Stimulated activated CD8-positive, alpha-beta memory T cell treated with anti-CD3 and anti-CD28 coated beads, Interleukin-4, amount 100 ng/mL, for 4 hours (primary cell): ENCODE data around the gene KICS2.
"Not testable (repeated sequence)": the region's sequence is repeated elsewhere in the genome, so short reads cannot be mapped to it uniquely, and the experiment has no call there.

Experiments
- DNase-seq, 2 donors: peaks; one replicate each; pipeline ENCODE4 v3.0.0-alpha.2; 2020; ENCODE audit warnings: low read depth in 2 of 2, low spot score in 1 of 2

The KICS2 gene

GRCh38 chr12:64217643-64218042, 4.5 kb downstream of the KICS2 start:
- not testable (repeated sequence) for DNase-seq

GRCh38 chr12:64216239-64216638, 5.9 kb downstream of the KICS2 start:
- no peak for DNase-seq

GRCh38 chr12:64212119-64212746, 9.9 kb downstream of the KICS2 start:
- DNase-seq = no peak

- DNase-seq = no peak
Measured at GRCh38 chr12:64207453-64207852, 14.6 kb downstream of the KICS2 start.

- no peak for DNase-seq
Measured at GRCh38 chr12:64205542-64205941, 16.6 kb downstream of the KICS2 start.

- DNase-seq = no peak
Measured at GRCh38 chr12:64203775-64204174, 18.3 kb downstream of the KICS2 start.

GRCh38 chr12:64203036-64203435, 19.1 kb downstream of the KICS2 start:
- no peak for DNase-seq

- not testable (repeated sequence) for DNase-seq
Measured at GRCh38 chr12:64195841-64196240, 26.3 kb downstream of the KICS2 start.

GRCh38 chr12:64194333-64195149, 27.6 kb downstream of the KICS2 start:
- no peak for DNase-seq

- DNase-seq = no peak
Measured at GRCh38 chr12:64193931-64194330, 28.2 kb downstream of the KICS2 start.

GRCh38 chr12:64192644-64193444, 29.3 kb downstream of the KICS2 start:
- no peak for DNase-seq

- DNase-seq = no peak
Measured at GRCh38 chr12:64190140-64190539, 32.0 kb downstream of the KICS2 start.

- DNase-seq = no peak
Measured at GRCh38 chr12:64189530-64189929, 32.6 kb downstream of the KICS2 start.

- no peak for DNase-seq
Measured at GRCh38 chr12:64187794-64188193, 34.3 kb downstream of the KICS2 start.

- DNase-seq = no peak
Measured at GRCh38 chr12:64187370-64187769, 34.7 kb downstream of the KICS2 start.

GRCh38 chr12:64186789-64187188, 35.3 kb downstream of the KICS2 start:
- DNase-seq = no peak

- DNase-seq = no peak
Measured at GRCh38 chr12:64184216-64184615, 37.9 kb downstream of the KICS2 start.

- no peak for DNase-seq
Measured at GRCh38 chr12:64181430-64182291, 40.4 kb downstream of the KICS2 start.

GRCh38 chr12:64180951-64181350, 41.1 kb downstream of the KICS2 start:
- no peak for DNase-seq

- no peak for DNase-seq
Measured at GRCh38 chr12:64178122-64178521, 44.0 kb downstream of the KICS2 start.

- DNase-seq = no peak
Measured at GRCh38 chr12:64177001-64177400, 45.1 kb downstream of the KICS2 start.
